PC-3 (cell line): ENCODE data around the gene RAB3C. TPM values are rescaled to one million over a fixed set of nuclear protein-coding genes. Genes with fewer than 3 reads are reported as not detected.
"Not testable (repeated sequence)": the region's sequence is repeated elsewhere in the genome, so short reads cannot be mapped to it uniquely, and the experiment has no call there.

Experiments used
- ATAC-seq: fragments of 200-7000 bp; cut with Tn5 transposase; 2 replicates; pipeline ENCODE4 v1.9.1; 2020; ENCODE audit warnings: mild to moderate bottlenecking, moderate library complexity
- BruUV-seq: library from RNA; stranded (reverse); fragments of 400-500 nt; replicated peaks from 2 replicates; lab custom pipeline; 2021; lab: Mats Ljungman, UMichigan
- CTCF ChIA-PET: fragments of 300-600 bp; sonication (Branson Sonifier 250); formaldehyde crosslinking; loops from one replicate; lab custom pipeline; 2022; ENCODE audit warnings: antibody characterized with exemption; lab: Charles Lee
- POLR2A ChIA-PET: fragments of 300-600 bp; sonication (Branson Sonifier 250); formaldehyde crosslinking; loops from one replicate; lab custom pipeline; 2022; ENCODE audit warnings: antibody characterized with exemption; ENCODE audit not compliant: unreplicated experiment; lab: Charles Lee
- DNase-seq: peaks from one replicate; pipeline ENCODE4 v3.0.0-alpha.2; 2015
- H2AFZ ChIP-seq: fragments of 300-600 bp; sonication (generic); 2 replicates; pipeline ENCODE4 v1.6.0; 2016; ENCODE audit warnings: antibody characterized with exemption, low read length
- H3F3A ChIP-seq: fragments of 300-600 bp; sonication (generic); one replicate; pipeline ENCODE4 v1.6.0; 2017; ENCODE audit warnings: antibody characterized with exemption, low read length, control low read depth, mild to moderate bottlenecking; ENCODE audit not compliant: unreplicated experiment
- H3K27ac ChIP-seq: fragments of 300-600 bp; sonication (generic); 2 replicates; pipeline ENCODE4 v1.5.1; 2016; ENCODE audit warnings: mild to moderate bottlenecking, low read length
- H3K27me3 ChIP-seq: fragments of 300-600 bp; sonication (generic); 2 replicates; pipeline ENCODE4 v1.6.1; 2016; ENCODE audit warnings: low read length, mixed read lengths
- H3K36me3 ChIP-seq: fragments of 300-600 bp; sonication (generic); 2 replicates; pipeline ENCODE4 v1.6.1; 2016; ENCODE audit warnings: low read depth, mixed run types, low read length, mixed read lengths
- H3K4me1 ChIP-seq: fragments of 300-600 bp; sonication (generic); 2 replicates; pipeline ENCODE4 v1.5.1; 2016; ENCODE audit warnings: low read length; ENCODE audit not compliant: insufficient read depth
- H3K4me2 ChIP-seq: fragments of 300-600 bp; sonication (generic); 2 replicates; pipeline ENCODE4 v1.6.0; 2016; ENCODE audit warnings: low read length
- H3K4me3 ChIP-seq: fragments of 300-600 bp; sonication (generic); 2 replicates; pipeline ENCODE4 v1.5.1; 2016; ENCODE audit warnings: mild to moderate bottlenecking, low read length, mixed read lengths
- H3K79me2 ChIP-seq: fragments of 300-600 bp; sonication (generic); 2 replicates; pipeline ENCODE4 v1.6.1; 2017; ENCODE audit warnings: low read length, mixed read lengths
- H3K9ac ChIP-seq: fragments of 300-600 bp; sonication (generic); 2 replicates; pipeline ENCODE4 v1.6.0; 2016; ENCODE audit warnings: mild to moderate bottlenecking, low read length
- H3K9me2 ChIP-seq: fragments of 300-600 bp; sonication (generic); replicated peaks from 2 replicates; pipeline ENCODE4 v1.6.1; 2016; ENCODE audit warnings: mixed run types, low read length, mixed read lengths
- H3K9me3 ChIP-seq: fragments of 300-600 bp; sonication (generic); 2 replicates; pipeline ENCODE4 v1.6.1; 2016; ENCODE audit warnings: low read length, mixed read lengths
- H4K20me1 ChIP-seq: fragments of 300-600 bp; sonication (generic); 2 replicates; pipeline ENCODE4 v1.6.1; 2016; ENCODE audit warnings: low read length, mixed read lengths
- EZH2 ChIP-seq: fragments of 300-600 bp; sonication (generic); IDR thresholded peaks from one replicate; pipeline ENCODE4 v1.6.1; 2017; ENCODE audit warnings: antibody characterized with exemption, mild to moderate bottlenecking, low read length; ENCODE audit not compliant: unreplicated experiment
- EZH2phosphoT487 ChIP-seq: fragments of 300-600 bp; sonication (generic); IDR thresholded peaks from 2 replicates; pipeline ENCODE4 v1.6.1; 2018; ENCODE audit warnings: mild to moderate bottlenecking, antibody characterized with exemption, low read length, borderline replicate concordance
- intact Hi-C: fragments of 100-400 bp; cut with micrococcal nuclease; formaldehyde crosslinking; loops from 2 replicates; pipeline ENCODE4 v1.9.0; 2023
- total RNA-seq: library from RNA; depleted of rRNA; stranded (reverse); fragments of >200 nt; gene quantifications from 2 replicates; pipeline ENCODE4 v1.2.3, GENCODE V29; 2014
- TF ChIP-seq, protein P1 (sequence below): fragments of 300-600 bp; sonication (generic); conservative IDR thresholded peaks from 2 replicates; pipeline ENCODE4 v1.5.1; 2017; ENCODE audit warnings: antibody characterized with exemption, low read depth, mild to moderate bottlenecking, low read length

Gene RAB3C
- total RNA-seq, 1 experiment from 2014 or later: not detected

DNA sequence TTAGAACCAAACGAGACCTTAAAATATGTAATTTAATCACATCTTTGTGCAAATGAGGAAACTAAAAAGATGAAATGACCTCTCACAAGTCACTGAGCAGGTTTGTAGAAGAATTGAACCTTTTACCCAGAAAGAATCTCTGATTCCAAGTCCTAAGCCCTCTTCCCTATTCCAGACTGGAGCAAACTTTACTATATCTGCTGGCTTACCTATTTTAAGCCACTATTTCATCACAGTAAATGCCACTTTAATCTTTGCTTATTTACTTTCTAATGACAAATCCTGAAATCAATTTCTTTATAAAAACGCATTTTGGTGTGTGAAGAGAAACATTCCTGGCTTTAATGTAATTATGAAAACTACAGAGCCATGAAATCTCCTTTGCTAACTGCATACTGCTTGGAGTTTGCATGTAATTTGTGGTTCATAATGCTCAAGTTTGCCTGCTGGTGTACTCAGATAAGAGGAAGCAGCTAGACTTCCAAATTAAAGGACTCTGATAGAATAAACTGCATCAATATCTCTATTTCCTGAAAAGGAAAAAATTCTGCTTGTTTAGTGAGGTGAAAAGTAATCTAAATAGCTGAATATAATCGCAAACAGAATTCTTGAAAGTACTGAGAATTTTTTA is 121.2 kb downstream of the RAB3C start:
- Histone ChIP-seq H3K9ac (no peak overlapping the region), H2AFZ (no peak overlapping the region), H3K36me3 (no peaks in the 10 kb centered on the region), H4K20me1 (no peaks in the 10 kb centered on the region), H3K27ac (no peak overlapping the region), H3K79me2 (no peaks in the 10 kb centered on the region), H3K4me1 (no peaks in the 10 kb centered on the region), H3K27me3 (peaks cover 22% of the 10 kb centered on the region), H3K9me3 (no peaks in the 10 kb centered on the region), H3K4me2 (no peak overlapping the region), H3K4me3 (no peak overlapping the region), H3K9me2 (no peaks in the 10 kb centered on the region), H3F3A (no peaks in the 10 kb centered on the region)
- intact Hi-C loops: no loop called here
- ATAC-seq (no peak), DNase-seq (no peak)
- TF ChIP-seq, protein P1, sequence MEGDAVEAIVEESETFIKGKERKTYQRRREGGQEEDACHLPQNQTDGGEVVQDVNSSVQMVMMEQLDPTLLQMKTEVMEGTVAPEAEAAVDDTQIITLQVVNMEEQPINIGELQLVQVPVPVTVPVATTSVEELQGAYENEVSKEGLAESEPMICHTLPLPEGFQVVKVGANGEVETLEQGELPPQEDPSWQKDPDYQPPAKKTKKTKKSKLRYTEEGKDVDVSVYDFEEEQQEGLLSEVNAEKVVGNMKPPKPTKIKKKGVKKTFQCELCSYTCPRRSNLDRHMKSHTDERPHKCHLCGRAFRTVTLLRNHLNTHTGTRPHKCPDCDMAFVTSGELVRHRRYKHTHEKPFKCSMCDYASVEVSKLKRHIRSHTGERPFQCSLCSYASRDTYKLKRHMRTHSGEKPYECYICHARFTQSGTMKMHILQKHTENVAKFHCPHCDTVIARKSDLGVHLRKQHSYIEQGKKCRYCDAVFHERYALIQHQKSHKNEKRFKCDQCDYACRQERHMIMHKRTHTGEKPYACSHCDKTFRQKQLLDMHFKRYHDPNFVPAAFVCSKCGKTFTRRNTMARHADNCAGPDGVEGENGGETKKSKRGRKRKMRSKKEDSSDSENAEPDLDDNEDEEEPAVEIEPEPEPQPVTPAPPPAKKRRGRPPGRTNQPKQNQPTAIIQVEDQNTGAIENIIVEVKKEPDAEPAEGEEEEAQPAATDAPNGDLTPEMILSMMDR: no peak
- TF ChIP-seq EZH2phosphoT487: no peak
- TF ChIP-seq EZH2: no peak
- ChIA-PET POLR2A (no interaction called here), CTCF (no interaction called here)
- no TSS peak for BruUV-seq

DNA sequence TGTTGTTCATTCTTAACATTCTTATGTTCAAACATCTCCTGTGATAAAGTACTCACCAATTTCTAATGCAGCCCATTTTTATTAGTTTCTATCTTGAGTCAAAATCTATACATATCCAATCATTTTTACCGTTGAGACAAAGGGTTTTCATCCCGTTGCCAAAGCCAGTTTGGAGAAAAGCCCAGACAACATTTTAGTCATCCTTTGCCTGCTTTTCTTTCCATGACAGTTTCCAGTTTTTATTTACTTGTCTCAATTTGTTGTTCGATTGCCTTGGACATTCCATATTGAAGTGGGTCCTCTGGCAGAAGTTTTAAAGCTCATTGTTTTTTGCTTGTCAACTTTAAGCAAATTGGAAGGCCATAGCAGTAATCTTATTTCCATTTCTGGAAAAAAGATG is 123.9 kb downstream of the RAB3C start:
- POLR2A ChIA-PET: no interaction called here
- H2AFZ ChIP-seq: no peak overlapping the region
- no peak overlapping the region for H3K4me2 ChIP-seq
- no peak overlapping the region for H3K9ac ChIP-seq
- no peaks in the 10 kb centered on the region for H3K36me3 ChIP-seq
- H3K27me3 ChIP-seq: peaks cover 35% of the 10 kb centered on the region
- H3K4me3 ChIP-seq: no peak overlapping the region
- no peaks in the 10 kb centered on the region for H3K9me3 ChIP-seq
- DNase-seq (no peak), ATAC-seq (no peak)
- no TSS peak for BruUV-seq
- no peaks in the 10 kb centered on the region for H3K9me2 ChIP-seq
- H4K20me1 ChIP-seq: no peaks in the 10 kb centered on the region
- intact Hi-C loops: no loop called here
- no peaks in the 10 kb centered on the region for H3F3A ChIP-seq
- H3K27ac ChIP-seq: no peak overlapping the region
- no peak for TF ChIP-seq EZH2phosphoT487
- TF ChIP-seq, protein P1: no peak
- no peak for TF ChIP-seq EZH2
- CTCF ChIA-PET: no interaction called here
- no peaks in the 10 kb centered on the region for H3K4me1 ChIP-seq
- no peaks in the 10 kb centered on the region for H3K79me2 ChIP-seq

DNA sequence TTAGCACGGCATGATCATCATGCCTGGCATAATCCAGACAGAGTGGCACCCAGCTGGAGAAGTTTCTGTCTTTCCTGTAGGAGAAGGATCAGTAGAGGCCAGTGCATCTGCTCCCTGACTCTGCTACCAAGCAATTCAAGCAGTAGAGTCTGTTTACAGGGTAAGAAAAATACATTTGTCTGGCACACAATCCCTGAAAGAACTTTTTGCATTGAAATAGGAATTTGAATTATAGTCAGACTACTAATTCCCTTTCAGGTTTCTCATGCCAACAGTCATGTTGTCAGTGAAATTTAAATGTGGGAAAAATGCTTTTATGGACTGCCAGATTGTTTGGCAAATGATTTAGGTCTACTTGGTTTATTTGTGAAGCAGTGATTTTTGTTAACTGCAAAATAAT is 125.6 kb downstream of the RAB3C start:
- TF ChIP-seq, protein P1: no peak
- TF ChIP-seq EZH2 (no peak), EZH2phosphoT487 (no peak)
- peaks cover 31% of the 10 kb centered on the region for H3K27me3 ChIP-seq

DNA sequence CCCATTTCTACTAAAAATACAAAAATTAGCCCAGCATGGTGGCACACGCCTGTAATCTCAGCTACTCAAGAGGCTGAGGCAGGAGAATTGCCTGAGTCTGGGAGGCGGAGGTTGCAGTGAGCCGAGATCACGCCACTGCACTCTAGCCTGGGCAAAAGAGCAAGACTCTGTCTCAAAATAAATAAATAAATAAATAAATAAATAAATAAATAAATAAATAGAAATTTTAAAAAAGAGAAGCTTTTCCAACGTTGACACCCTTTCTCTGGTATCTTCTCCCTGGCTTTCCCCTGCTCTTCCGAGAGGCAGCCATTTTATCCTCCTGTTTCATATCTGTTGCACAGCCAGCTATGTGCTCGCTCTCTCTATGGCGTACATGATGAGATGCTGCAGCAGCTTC is 127.5 kb downstream of the RAB3C start:
- ATAC-seq, CTCF ChIA-PET, H3K9me3 ChIP-seq, H2AFZ ChIP-seq, H3K36me3 ChIP-seq, H3K9me2 ChIP-seq, H3K79me2 ChIP-seq, H3K4me2 ChIP-seq, BruUV-seq, H3K9ac ChIP-seq, DNase-seq, H3K4me1 ChIP-seq, H4K20me1 ChIP-seq, POLR2A ChIA-PET, intact Hi-C loops, H3K27ac ChIP-seq, H3F3A ChIP-seq, H3K4me3 ChIP-seq: not testable (repeated sequence)
- peaks cover 23% of the 10 kb centered on the region for H3K27me3 ChIP-seq

More for the DNA sequence above, 125.6 kb downstream of the RAB3C start:
- H3K27ac ChIP-seq: no peak overlapping the region
- H3K9me3 ChIP-seq: no peaks in the 10 kb centered on the region
- no peaks in the 10 kb centered on the region for H3K36me3 ChIP-seq
- BruUV-seq: no TSS peak
- ChIA-PET POLR2A (no interaction called here), CTCF (no interaction called here)
- no peaks in the 10 kb centered on the region for H4K20me1 ChIP-seq
- H3K4me3 ChIP-seq: no peak overlapping the region
- H3K9me2 ChIP-seq: no peaks in the 10 kb centered on the region
- intact Hi-C loops: no loop called here
- ATAC-seq (no peak), DNase-seq (no peak)
- H3K4me2 ChIP-seq: no peak overlapping the region
- no peaks in the 10 kb centered on the region for H3K79me2 ChIP-seq
- H3K4me1 ChIP-seq: no peaks in the 10 kb centered on the region
- H3K9ac ChIP-seq: no peak overlapping the region
- no peak overlapping the region for H2AFZ ChIP-seq
- no peaks in the 10 kb centered on the region for H3F3A ChIP-seq
